ENCODE measurements around the gene GLTP. TPM values are rescaled to one million over a fixed set of nuclear protein-coding genes. Genes with fewer than 3 reads are reported as not detected.
"Not testable (repeated sequence)": the region's sequence is repeated elsewhere in the genome, so short reads cannot be mapped to it uniquely, and the experiment has no call there.

Gene GLTP, protein sequence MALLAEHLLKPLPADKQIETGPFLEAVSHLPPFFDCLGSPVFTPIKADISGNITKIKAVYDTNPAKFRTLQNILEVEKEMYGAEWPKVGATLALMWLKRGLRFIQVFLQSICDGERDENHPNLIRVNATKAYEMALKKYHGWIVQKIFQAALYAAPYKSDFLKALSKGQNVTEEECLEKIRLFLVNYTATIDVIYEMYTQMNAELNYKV
- total RNA-seq: 210 and 667 TPM in 2 replicates

GRCh38 chr12:109880043-109880931 lies at the start of gene GLTP:
Gene GLTP (minus strand): TSS chr12:109880541. CDS start chr12:109880374, 167 bp downstream.
- H3K27me3 ChIP-seq (ENCODE audit: control insufficient read depth, insufficient read depth, low read length): no peaks in the 10 kb centered on the region
- peak; percentile 64 for DNase-seq (ENCODE audit: low read depth)
- H3K36me3 ChIP-seq (ENCODE audit: control insufficient read depth, insufficient read depth, low read length): peaks cover 5% of the 10 kb centered on the region
- H3K4me3 ChIP-seq (ENCODE audit: low read depth, low read length): peak within 1 kb of the TSS; percentile 54
- TF ChIP-seq, protein P1, sequence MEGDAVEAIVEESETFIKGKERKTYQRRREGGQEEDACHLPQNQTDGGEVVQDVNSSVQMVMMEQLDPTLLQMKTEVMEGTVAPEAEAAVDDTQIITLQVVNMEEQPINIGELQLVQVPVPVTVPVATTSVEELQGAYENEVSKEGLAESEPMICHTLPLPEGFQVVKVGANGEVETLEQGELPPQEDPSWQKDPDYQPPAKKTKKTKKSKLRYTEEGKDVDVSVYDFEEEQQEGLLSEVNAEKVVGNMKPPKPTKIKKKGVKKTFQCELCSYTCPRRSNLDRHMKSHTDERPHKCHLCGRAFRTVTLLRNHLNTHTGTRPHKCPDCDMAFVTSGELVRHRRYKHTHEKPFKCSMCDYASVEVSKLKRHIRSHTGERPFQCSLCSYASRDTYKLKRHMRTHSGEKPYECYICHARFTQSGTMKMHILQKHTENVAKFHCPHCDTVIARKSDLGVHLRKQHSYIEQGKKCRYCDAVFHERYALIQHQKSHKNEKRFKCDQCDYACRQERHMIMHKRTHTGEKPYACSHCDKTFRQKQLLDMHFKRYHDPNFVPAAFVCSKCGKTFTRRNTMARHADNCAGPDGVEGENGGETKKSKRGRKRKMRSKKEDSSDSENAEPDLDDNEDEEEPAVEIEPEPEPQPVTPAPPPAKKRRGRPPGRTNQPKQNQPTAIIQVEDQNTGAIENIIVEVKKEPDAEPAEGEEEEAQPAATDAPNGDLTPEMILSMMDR (IDR thresholded peaks at IDR 0.05; ENCODE audit: insufficient read depth, low read length, severe bottlenecking): peak; percentile 35
- no peak for FAIRE-seq

DNA sequence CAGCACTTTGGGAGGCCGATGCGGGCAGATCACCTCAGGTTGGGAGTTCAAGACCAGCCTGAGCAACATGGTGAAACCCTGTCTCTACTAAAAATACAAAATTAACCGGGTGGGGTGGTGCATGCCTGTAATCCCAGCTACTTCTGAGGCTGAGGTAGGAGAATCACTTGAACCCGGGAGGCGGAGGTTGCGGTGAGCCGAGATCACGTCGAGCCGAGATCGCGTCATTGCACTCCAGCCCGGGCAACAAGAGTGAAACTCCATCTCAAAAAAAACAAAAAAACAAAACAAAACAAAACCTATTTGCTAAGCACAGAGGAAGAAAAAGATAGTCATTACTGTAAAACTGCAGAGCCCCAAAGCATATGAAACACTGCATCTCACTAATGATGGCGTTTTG lies 49.0 kb upstream of the GLTP start:
- not testable (repeated sequence) for H3K27me3 ChIP-seq (ENCODE audit: control insufficient read depth, insufficient read depth, low read length); FAIRE-seq; H3K4me3 ChIP-seq (ENCODE audit: low read depth, low read length); DNase-seq (ENCODE audit: low read depth); H3K36me3 ChIP-seq (ENCODE audit: control insufficient read depth, insufficient read depth, low read length)

DNA sequence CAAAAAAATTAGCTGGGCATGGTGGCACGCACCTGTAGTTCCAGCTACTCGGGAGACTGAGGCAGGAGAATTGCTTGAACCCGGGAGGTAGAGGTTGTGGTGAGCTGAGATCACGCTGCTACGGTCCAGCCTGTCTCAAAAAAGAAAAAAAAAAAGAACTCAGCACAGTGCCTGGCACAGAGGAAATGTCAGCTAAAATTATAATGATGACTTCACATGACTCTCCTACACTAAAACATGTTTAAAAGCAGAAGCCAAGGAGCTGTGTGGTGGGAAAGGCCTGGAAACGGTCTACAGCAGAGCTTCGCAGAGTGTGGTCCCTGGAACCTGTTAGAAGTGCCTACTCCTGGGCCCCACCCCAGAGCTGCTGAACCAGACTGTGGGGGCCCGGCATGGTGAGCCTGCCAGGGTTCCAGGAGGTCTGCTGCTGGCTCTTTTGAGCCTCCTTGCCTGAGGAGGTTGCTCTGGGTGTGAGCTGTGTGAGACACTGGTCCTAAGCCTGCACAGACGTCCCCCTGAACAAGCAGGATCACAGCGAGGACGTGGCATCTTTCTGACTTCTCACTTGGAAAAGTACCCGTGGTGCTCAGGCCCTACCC lies 47.8 kb upstream of the GLTP start:
- FAIRE-seq (no peak), DNase-seq (ENCODE audit: low read depth) (no peak)
- Histone ChIP-seq H3K36me3 (ENCODE audit: control insufficient read depth, insufficient read depth, low read length) (peaks cover 8% of the 10 kb centered on the region), H3K27me3 (ENCODE audit: control insufficient read depth, insufficient read depth, low read length) (no peaks in the 10 kb centered on the region), H3K4me3 (ENCODE audit: low read depth, low read length) (no peak overlapping the region)
- TF ChIP-seq, protein P1 (IDR thresholded peaks at IDR 0.05; ENCODE audit: insufficient read depth, low read length, severe bottlenecking): no peak

DNA sequence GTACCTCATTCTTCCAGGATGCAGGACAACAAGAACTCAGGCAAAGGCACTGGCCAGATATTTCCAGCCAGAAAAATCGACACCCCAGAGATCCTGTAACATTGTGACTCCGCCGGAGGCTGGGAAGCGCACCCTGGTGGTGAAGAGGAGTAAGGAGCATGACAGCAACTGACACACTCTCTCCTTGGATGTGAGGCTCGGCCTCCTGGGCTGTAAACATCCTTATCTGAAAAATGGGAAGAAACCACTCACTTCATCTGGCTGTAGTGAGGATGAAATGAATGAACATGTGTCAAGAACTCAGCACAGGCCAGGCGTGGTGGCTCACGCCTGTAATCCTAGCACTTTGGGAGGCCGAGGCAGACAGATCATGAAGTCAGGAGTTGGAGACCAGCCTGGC lies 47.3 kb upstream of the GLTP start:
- FAIRE-seq: no peak
- no peak overlapping the region for H3K4me3 ChIP-seq (ENCODE audit: low read depth, low read length)
- DNase-seq (ENCODE audit: low read depth): peak; percentile 18
- no peaks in the 10 kb centered on the region for H3K27me3 ChIP-seq (ENCODE audit: control insufficient read depth, insufficient read depth, low read length)
- peaks cover 6% of the 10 kb centered on the region for H3K36me3 ChIP-seq (ENCODE audit: control insufficient read depth, insufficient read depth, low read length)
- TF ChIP-seq, protein P1 (IDR thresholded peaks at IDR 0.05; ENCODE audit: insufficient read depth, low read length, severe bottlenecking): peak; percentile 71

GRCh38 chr12:109926488-109927210 lies 46.3 kb upstream of the GLTP start:
- TF ChIP-seq, protein P1 (IDR thresholded peaks at IDR 0.05; ENCODE audit: insufficient read depth, low read length, severe bottlenecking): no peak
- peaks cover 3% of the 10 kb centered on the region for H3K36me3 ChIP-seq (ENCODE audit: control insufficient read depth, insufficient read depth, low read length)
- no peak for DNase-seq (ENCODE audit: low read depth)

More at GRCh38 chr12:109926488-109927210, 46.3 kb upstream of the GLTP start:
- Histone ChIP-seq H3K4me3 (ENCODE audit: low read depth, low read length) (no peak overlapping the region), H3K27me3 (ENCODE audit: control insufficient read depth, insufficient read depth, low read length) (no peaks in the 10 kb centered on the region)
- FAIRE-seq: no peak

All from bronchial epithelial cell (primary cell).